NCI-H146 treated with DMSO at 0.1 percent for 48 hours (cell line): ENCODE data around the gene ROR2.

ENCODE experiments used
- DNase-seq: peaks from one replicate; lab custom pipeline; 2025; ENCODE audit not compliant: unreplicated experiment; lab: John Stamatoyannopoulos, UW

Gene ROR2

GRCh38 chr9:91693226-91693625, 256.8 kb downstream of the ROR2 start:
- no peak for DNase-seq

- DNase-seq = no peak
Observed at GRCh38 chr9:91690540-91691249, 259.3 kb downstream of the ROR2 start.

DNA sequence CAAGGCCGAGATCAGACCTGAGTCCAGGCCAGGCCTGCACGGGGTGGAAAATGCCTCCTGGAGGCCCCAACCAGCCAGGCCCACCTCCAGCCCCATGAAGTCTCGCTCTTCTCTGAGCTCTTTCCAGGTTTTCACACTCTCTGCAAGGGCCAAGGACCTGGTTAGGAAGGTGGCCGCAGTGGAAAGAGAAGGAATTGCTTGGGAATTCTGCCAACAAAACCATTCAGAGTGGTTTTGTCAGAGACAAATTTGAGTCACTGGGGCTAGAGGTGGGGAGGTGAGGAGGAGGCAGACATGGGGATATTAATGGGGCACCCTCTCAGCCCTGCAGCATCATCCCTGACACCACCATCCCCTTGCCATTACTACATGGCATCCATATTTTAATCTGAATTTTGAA, 261.0 kb downstream of the ROR2 start:
- no peak for DNase-seq

GRCh38 chr9:91683269-91683668, 266.8 kb downstream of the ROR2 start:
- DNase-seq = no peak

DNA sequence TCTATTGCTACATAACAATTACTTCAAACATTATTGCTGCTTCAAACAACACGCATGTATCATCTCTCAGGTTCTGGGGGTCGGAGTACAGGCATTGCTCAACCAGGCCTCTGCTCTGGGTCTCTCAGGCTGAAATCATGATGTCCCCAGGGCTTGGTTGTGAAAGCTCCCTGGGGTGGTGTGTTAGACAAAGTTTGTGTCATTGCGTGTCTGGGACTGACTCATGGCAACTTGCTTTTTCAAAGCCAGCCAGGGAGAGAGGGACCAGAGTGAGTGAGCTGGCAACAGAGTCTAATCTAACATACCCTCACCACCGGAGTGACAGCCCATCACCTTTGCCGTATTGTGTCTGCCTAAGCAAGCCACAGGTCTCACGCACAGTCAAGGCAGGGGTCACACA, 267.2 kb downstream of the ROR2 start:
- DNase-seq = no peak

- DNase-seq = no peak
Observed at GRCh38 chr9:91681461-91682305, 268.3 kb downstream of the ROR2 start.

- no peak for DNase-seq
Observed at GRCh38 chr9:91680998-91681397, 269.0 kb downstream of the ROR2 start.

DNA sequence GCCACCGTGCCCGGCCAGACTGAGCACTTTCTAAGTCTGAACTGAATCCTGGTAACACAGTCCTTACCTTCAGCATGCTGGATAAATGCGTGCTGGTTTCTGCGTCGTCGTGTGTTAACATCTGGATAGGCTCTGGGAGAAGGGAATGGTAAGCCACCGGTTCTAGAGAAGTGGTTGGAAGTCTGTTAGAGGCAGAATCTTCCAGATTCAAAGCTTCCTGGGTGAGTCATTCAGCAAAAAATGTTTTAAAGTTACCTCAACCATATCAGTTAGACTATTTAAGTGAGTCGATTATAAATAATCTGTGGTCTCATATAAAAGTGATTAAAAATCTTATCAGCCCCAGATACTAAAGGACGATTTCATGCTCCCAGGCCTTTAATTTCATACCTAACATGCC, 269.9 kb downstream of the ROR2 start:
- no peak for DNase-seq

DNA sequence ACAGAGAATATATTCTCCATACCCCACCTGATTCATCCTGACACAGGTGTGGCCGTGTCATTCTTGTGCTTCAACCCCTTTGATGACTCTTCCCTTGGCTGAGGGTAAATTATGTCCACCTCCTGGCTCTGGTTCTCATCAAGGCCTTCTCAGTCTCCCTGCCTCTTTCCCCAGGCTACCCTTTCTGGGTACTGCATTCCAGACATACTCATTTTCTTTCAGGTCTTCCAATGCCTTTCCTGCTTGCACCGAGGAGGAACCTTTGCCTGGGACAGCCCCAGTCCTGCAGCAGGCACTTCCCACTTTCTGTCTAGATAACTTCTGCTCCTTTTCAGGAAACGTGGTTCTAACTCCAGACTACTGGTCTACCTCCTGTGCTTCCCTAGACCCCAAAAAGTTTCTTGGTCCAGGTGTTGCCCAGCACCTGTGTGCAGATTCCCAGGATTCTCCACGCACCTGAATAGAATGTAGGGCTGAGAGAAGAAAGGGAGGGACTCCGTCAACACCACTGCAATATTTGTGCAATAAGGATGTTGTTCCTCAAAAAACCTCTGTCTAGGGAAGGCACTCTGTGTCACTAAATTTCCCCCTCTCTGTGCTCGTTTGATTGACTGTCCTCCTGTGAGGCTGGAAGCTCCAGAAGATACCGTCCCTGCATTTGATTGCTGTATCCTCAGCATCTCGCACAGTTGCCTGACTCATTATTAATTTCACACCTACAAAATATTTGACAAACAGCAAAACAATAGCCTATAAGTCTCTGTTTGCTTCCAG, 271.0 kb downstream of the ROR2 start:
- no peak for DNase-seq

GRCh38 chr9:91677822-91678436, 272.1 kb downstream of the ROR2 start:
- no peak for DNase-seq

DNA sequence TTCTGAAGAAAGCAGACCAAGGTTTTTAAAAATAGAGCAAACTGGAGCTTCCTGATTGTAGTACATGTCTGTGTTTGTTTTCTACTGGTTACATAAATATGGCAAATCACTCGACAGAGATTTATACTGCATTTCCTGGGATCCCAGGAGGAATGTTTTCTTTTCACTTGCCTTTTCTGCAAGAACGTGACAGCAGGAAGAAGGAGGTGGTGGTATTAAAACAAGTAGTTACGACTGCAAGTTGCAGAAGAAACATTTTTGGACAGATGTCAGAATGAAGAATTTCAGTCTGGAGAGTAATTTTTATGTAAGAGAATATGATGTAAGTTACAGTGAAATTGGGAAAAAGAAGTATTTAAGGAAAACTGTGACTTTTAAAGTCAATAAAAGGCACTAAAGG, 272.7 kb downstream of the ROR2 start:
- DNase-seq = no peak

GRCh38 chr9:91676046-91676445, 274.0 kb downstream of the ROR2 start:
- no peak for DNase-seq

GRCh38 chr9:91664663-91665062, 285.4 kb downstream of the ROR2 start:
- no peak for DNase-seq

DNA sequence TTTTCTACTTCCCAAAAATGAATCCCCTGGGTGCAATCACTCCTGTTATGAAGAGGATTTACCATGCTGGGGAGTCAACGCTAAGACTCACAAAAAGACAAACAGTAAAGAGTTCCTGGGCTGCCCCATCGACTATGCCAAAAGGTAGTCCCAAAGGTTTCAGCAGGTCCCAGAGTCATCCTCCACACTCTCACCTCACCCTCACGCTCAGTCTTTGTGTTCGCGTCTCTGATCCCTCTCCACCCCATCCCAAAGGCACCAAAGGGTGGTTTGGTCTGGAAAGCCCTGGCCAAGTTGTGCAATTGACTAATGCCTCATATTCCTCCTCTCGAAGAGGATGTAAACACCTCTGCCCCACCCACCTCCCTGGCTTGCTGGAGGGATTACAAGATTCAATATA, 286.2 kb downstream of the ROR2 start:
- no peak for DNase-seq

- DNase-seq = no peak
Observed at GRCh38 chr9:91661451-91661850, 288.6 kb downstream of the ROR2 start.

GRCh38 chr9:91660521-91660920, 289.5 kb downstream of the ROR2 start:
- DNase-seq = no peak

DNA sequence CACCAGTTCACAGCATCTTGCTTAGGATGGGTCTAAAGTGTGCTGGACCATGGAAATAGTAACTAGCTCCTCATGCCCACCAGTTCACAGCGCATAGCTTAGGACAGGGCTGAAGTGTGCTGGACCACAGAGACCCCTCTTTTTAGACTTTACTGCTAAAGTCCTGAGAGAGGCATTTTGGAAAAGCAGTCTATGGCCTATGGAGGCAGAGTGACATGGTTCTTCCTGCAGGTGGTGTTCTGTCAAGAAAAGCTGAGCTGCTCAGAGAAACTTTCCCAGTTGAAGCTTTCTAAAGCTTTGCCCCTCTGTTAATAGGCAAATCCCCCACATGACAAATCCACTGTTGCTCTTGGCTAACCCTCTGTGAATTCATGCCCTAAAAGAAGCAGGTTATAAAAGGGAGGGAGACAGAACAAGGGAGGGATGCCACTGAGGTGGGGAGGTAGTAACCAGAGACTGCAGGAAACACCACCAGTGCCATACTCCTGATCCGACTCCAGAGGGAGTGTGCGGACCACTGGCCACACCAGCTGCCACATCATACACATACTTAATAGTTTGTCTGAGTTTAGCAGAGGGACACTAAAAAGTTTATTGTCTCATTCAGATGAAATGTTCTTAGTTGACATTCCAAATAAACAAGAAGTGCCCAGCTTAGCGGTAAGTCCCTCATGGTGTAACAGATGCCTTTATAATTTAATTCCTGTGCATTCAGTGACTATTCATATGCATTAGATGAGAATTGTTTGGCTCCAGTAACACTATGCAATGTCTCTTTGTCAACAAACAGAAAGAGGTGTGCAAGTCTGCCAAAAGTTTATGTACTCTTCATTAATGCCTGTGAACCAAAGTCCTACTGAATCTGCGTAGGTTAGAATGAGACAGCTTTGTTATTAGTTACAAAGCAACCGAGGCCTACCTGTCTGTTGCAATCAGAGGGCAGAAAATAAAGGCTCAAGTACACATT, 290.2 kb downstream of the ROR2 start:
- no peak for DNase-seq

- DNase-seq = no peak
Observed at GRCh38 chr9:91658513-91659105, 291.4 kb downstream of the ROR2 start.

DNA sequence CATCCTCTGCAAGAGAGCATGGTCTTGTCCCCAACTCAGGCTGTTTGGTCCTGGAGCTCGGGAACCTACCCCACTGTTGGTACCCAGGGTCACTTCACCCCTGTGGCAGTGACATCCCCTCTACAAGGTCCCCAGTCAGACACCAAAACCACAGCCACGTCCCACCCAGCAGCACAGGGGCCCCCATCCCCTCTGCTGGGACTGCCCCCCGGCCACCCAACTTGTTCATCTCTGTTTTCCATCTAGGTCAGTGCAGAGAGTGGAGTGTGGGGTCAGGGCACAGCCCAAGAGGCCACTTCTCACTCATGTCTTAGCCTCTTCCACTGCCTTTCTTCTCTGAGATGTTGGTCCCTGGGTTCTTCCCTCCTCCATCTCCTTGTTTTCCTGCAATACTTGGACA, 292.5 kb downstream of the ROR2 start:
- no peak for DNase-seq

- no peak for DNase-seq
Observed at GRCh38 chr9:91655658-91656057, 294.4 kb downstream of the ROR2 start.
